ENCODE results near the gene TMEM150A. TPM values are rescaled to one million over a fixed set of nuclear protein-coding genes. Genes with fewer than 3 reads are reported as not detected.
"Not testable (repeated sequence)": the region's sequence is repeated elsewhere in the genome, so short reads cannot be mapped to it uniquely, and the experiment has no call there.

The TMEM150A gene
- total RNA-seq, 1 experiment from 2014 or later, result 12.3 TPM

- DNase-seq (ENCODE audit: low spot score), result no peak
Observed at GRCh38 chr2:85594715-85595300, 7.7 kb downstream of the TMEM150A start.

- peak; percentile 34 for DNase-seq (ENCODE audit: low spot score)
Observed at GRCh38 chr2:85593023-85593422, 9.5 kb downstream of the TMEM150A start.

DNA sequence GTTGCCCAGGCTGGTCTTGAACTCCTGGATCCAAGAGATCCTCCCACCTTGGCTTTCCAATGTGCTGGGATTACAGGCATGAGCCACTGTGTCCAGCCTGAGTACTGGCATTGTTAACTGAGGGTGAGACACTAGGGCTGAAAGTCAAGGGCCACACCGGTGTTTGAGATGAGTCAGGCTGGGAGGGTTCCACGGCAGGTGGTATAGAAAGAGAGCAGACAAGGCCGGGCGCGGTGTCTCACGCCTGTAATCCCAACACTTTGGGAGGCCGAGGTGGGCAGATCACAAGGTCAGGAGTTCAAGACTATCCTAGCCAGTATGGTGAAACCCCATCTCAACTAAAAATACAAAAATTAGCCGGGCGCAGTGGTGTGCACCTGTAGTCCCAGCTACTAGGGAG is 10.2 kb downstream of the TMEM150A start:
- DNase-seq (ENCODE audit: low spot score), result not testable (repeated sequence)

- DNase-seq (ENCODE audit: low spot score), result no peak
Observed at GRCh38 chr2:85591563-85591962, 10.9 kb downstream of the TMEM150A start.

GRCh38 chr2:85590950-85591349 is 11.5 kb downstream of the TMEM150A start:
- DNase-seq (ENCODE audit: low spot score), result no peak

GRCh38 chr2:85589982-85590791 is 12.3 kb downstream of the TMEM150A start:
- DNase-seq (ENCODE audit: low spot score), result no peak

DNA sequence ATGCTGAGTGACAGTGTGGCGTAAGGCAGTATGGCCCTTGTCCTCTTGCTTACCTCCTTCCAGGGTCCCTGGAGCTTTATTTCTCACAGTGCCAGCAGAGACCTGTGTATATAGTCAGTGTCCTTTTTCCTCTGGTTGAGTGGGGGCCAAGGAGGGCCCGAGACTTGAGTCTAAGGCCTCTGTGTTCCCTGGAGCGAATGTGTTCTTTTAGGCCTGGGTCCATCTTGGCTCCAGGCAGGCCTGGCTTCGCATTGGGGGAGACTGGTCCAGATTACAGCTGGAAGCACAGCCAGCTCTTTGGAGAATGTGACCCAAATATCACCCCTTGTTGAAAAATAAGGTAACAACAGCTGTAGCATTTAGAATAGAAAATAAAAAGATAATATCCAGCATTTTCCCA is 13.3 kb downstream of the TMEM150A start:
- no peak for DNase-seq (ENCODE audit: low spot score)

DNA sequence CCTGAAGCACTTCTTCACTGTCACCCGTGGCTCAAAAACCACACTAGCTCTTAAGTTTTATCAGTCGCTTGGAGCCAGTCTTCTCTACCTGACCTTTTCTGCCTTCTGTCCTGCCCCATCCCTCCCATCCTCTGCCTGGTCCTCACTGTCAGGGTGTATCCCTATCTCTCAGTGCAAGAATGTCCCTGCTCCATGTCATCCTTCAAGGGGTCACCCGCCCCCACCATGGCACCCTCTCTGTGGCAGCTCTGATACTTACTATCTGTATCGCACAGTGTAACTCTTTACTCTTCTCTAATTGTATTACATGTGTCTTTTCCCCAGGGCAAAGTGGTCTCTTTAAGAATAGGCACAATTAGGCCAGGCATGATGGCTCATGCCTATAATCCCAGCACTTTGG is 13.9 kb downstream of the TMEM150A start:
- DNase-seq (ENCODE audit: low spot score), result no peak

DNA sequence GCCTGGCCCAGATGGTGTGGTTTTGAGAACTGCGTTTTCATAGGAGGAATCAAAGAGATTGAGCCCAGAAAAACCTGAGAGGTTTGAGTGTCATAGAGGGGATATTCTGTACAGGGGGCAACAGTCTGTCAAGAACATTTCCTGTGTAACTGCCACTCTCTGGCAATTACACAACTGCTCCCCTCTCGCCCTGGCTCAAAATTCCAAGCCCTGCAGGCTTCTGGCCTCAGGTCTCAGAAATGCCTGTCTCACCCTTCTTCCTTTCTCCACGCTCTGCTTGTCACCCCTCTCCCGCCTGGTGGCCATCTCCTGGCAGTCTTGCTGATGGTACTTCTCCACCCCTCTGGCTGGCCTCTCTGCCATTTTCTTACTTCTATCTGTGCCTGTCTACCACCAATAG is 14.3 kb downstream of the TMEM150A start:
- no peak for DNase-seq (ENCODE audit: low spot score)

GRCh38 chr2:85585781-85586105 is 16.8 kb downstream of the TMEM150A start:
- peak; percentile 35 for DNase-seq (ENCODE audit: low spot score)

DNA sequence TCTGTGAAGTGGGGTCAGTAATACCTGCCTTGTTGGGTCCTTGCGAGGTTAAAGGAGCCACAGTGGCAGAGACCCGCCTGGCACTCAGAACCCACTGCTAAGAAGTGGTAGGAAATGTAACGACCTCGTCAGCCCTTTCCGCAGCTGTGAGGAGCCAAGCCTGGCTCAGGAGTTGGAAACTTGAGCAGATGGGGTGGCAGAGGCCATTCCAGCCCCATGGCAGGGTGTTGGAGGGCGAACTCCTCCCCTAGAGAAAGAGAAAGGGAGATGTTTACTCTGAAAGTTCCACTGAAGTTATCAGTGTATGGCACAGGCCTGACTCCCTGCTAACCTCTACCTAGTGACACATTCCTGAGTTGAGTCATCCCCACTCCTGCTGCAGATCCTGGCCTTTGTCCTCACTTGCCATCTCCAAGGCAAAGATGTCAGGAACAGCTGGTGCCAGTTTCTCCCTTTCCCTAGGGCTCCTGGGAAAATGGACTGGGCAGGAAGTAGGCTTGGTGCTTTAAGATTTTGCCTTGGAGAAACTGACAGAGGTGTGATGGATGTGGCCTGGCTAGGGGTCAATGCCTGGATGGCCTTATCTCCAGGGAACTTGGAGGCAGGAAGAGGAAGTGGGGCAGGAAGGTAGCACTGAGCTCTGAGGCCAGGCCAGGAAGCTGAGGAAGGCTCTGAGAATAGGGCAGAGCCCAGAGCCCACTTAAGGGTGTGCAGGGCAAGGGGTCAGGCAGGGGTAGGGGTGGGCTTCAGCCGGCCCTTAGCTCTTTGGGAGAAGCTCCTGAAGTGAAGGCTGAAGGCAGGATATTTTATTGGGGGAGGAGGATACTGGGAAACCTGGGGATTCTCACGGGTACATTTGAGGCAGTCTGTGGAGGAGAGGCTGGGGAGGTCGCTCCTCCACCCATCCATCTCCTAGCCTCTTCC is 17.4 kb downstream of the TMEM150A start:
- DNase-seq (ENCODE audit: low spot score), result peak; percentile 87

- DNase-seq (ENCODE audit: low spot score), result peak; percentile 46
Observed at GRCh38 chr2:85584354-85584856, 18.1 kb downstream of the TMEM150A start, which contains the start of gene VAMP5. VAMP5 (plus strand) TSS chr2:85584431; CDS start chr2:85584491, 60 bp downstream.

DNA sequence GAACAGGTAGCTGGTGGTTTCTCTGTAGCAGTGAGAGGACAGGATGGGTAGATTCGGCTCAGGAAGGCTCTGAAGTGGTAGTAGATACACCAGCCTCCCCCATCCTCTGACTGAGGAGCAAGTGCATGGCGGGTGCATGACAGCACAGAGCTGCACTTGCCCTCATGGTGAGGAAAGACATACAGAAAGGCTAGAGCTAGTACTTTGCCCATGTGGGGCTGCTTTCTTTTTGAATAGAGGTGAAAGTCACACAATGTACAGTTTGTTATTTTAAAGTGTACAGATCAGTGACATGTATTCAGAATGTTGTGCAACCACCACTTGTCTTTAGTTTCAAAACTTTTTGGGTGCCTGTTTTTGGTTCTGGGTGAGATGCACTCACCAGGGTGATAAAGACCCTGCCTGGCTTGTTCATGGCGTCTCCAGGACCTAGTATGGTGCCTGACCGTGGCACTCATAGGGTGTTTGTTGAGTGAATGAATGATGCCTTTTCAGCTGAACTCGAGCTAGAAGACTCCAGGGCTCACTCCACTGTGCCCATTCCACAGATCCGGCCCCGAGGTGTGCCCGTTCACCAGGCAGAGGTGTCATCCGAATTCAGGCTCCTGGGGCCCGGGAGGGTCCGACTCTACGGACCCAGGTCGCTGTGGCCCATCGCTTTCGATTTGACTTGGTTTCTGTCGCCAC is 18.7 kb downstream of the TMEM150A start:
- DNase-seq (ENCODE audit: low spot score), result no peak

DNA sequence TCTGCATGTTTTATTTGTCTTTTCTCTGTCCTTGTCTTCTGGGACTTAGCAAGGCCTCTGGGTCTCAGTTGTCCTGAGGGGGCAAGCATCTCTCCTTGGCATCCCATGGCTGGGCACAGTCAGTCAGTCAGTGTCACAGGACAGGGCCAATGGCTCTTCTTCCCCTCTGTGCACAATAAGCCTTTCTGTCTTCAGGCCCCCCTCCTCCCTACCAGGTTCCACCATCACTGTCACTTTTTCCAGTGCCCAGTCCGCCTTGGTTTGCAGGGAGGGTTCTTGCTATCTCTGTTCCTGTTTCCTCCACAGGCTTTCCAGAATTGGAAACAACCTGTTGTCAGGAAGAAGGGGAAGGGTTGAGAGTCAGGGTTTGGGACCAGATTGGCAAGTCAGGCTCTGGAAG is 20.0 kb downstream of the TMEM150A start:
- DNase-seq (ENCODE audit: low spot score), result no peak

DNA sequence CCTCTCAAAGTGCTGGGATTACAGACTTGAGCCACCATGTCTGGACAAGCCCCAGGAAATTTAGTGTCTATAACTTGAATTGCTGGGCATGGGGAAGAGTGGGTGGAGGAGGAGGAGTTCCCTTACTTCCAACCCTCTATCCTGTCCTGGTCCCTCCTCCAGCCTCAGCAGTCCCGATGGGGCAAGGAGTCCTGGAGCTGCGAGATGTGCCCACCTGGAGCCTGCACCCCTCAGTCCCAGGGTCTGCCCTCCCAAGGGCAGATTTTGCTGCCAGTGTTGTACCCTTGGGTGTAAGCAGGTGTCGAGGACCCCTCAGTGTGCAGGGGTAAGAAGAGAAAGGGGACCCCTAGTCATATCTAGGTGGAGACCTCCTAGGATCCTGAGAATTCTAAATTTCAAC is 22.3 kb downstream of the TMEM150A start:
- DNase-seq (ENCODE audit: low spot score), result no peak

DNA sequence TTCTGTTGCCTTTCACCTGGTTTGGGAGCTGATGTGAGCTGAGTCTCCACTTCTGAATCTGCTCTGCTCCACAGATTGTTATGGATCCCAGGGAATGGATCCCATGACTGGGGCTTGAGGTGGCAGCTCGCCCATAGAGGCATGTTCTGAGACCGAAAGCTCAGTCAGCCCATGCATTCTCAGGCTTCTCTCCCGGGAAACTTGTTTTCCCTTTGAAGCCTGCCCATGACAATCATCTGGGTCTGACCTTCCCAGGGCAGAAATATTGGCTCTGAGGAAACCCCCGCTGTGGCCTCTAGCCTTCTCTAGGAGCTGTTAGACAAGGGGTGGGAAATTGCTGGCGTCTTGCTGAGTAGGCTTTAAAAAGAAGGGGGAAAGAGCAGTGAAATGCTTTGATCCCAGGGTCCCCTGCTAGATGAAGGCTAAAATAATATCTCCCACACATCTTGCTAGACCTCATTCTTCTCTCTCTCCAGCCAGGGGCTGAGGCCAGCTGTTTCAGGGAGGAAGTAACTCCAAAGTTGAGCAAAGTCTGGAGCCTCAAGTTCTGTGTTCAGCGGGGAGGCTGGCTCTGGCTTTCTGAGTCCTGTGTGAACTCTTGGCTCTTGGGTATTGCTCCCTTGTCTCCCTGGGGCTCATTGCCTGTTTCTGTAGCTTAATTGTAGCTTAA is 23.1 kb downstream of the TMEM150A start:
- DNase-seq (ENCODE audit: low spot score), result no peak

GRCh38 chr2:85578243-85579180 is 24.0 kb downstream of the TMEM150A start:
- peak; percentile 41 for DNase-seq (ENCODE audit: low spot score)

GRCh38 chr2:85577386-85578242 is 24.9 kb downstream of the TMEM150A start, which contains the start of gene VAMP8:
VAMP8 (plus strand) TSS chr2:85577586; CDS start chr2:85577647, 61 bp downstream.
- DNase-seq (ENCODE audit: low spot score), result peak; percentile 82

- DNase-seq (ENCODE audit: low spot score), result peak; percentile 9
Observed at GRCh38 chr2:85577063-85577385, 25.5 kb downstream of the TMEM150A start.
